PC-3 (cell line): Measurements from ENCODE around the gene COL25A1. TPM values are rescaled to one million over a fixed set of nuclear protein-coding genes. Genes with fewer than 3 reads are reported as not detected.

Experiments
- ATAC-seq: fragments of 200-7000 bp; cut with Tn5 transposase; 2 replicates; pipeline ENCODE4 v1.9.1; 2020; ENCODE audit warnings: mild to moderate bottlenecking, moderate library complexity
- BruUV-seq: library from RNA; stranded (reverse); fragments of 400-500 nt; replicated peaks from 2 replicates; lab custom pipeline; 2021; lab: Mats Ljungman, UMichigan
- CTCF ChIA-PET: fragments of 300-600 bp; sonication (Branson Sonifier 250); formaldehyde crosslinking; loops from one replicate; lab custom pipeline; 2022; ENCODE audit warnings: antibody characterized with exemption; lab: Charles Lee
- POLR2A ChIA-PET: fragments of 300-600 bp; sonication (Branson Sonifier 250); formaldehyde crosslinking; loops from one replicate; lab custom pipeline; 2022; ENCODE audit warnings: antibody characterized with exemption; ENCODE audit not compliant: unreplicated experiment; lab: Charles Lee
- DNase-seq: peaks from one replicate; pipeline ENCODE4 v3.0.0-alpha.2; 2015
- H2AFZ ChIP-seq: fragments of 300-600 bp; sonication (generic); 2 replicates; pipeline ENCODE4 v1.6.0; 2016; ENCODE audit warnings: antibody characterized with exemption, low read length
- H3F3A ChIP-seq: fragments of 300-600 bp; sonication (generic); one replicate; pipeline ENCODE4 v1.6.0; 2017; ENCODE audit warnings: antibody characterized with exemption, low read length, control low read depth, mild to moderate bottlenecking; ENCODE audit not compliant: unreplicated experiment
- H3K27ac ChIP-seq: fragments of 300-600 bp; sonication (generic); 2 replicates; pipeline ENCODE4 v1.5.1; 2016; ENCODE audit warnings: mild to moderate bottlenecking, low read length
- H3K27me3 ChIP-seq: fragments of 300-600 bp; sonication (generic); 2 replicates; pipeline ENCODE4 v1.6.1; 2016; ENCODE audit warnings: low read length, mixed read lengths
- H3K36me3 ChIP-seq: fragments of 300-600 bp; sonication (generic); 2 replicates; pipeline ENCODE4 v1.6.1; 2016; ENCODE audit warnings: low read depth, mixed run types, low read length, mixed read lengths
- H3K4me1 ChIP-seq: fragments of 300-600 bp; sonication (generic); 2 replicates; pipeline ENCODE4 v1.5.1; 2016; ENCODE audit warnings: low read length; ENCODE audit not compliant: insufficient read depth
- H3K4me2 ChIP-seq: fragments of 300-600 bp; sonication (generic); 2 replicates; pipeline ENCODE4 v1.6.0; 2016; ENCODE audit warnings: low read length
- H3K4me3 ChIP-seq: fragments of 300-600 bp; sonication (generic); 2 replicates; pipeline ENCODE4 v1.5.1; 2016; ENCODE audit warnings: mild to moderate bottlenecking, low read length, mixed read lengths
- H3K79me2 ChIP-seq: fragments of 300-600 bp; sonication (generic); 2 replicates; pipeline ENCODE4 v1.6.1; 2017; ENCODE audit warnings: low read length, mixed read lengths
- H3K9ac ChIP-seq: fragments of 300-600 bp; sonication (generic); 2 replicates; pipeline ENCODE4 v1.6.0; 2016; ENCODE audit warnings: mild to moderate bottlenecking, low read length
- H3K9me2 ChIP-seq: fragments of 300-600 bp; sonication (generic); replicated peaks from 2 replicates; pipeline ENCODE4 v1.6.1; 2016; ENCODE audit warnings: mixed run types, low read length, mixed read lengths
- H3K9me3 ChIP-seq: fragments of 300-600 bp; sonication (generic); 2 replicates; pipeline ENCODE4 v1.6.1; 2016; ENCODE audit warnings: low read length, mixed read lengths
- H4K20me1 ChIP-seq: fragments of 300-600 bp; sonication (generic); 2 replicates; pipeline ENCODE4 v1.6.1; 2016; ENCODE audit warnings: low read length, mixed read lengths
- CTCF ChIP-seq: fragments of 300-600 bp; sonication (generic); conservative IDR thresholded peaks from 2 replicates; pipeline ENCODE4 v1.5.1; 2017; ENCODE audit warnings: antibody characterized with exemption, low read depth, mild to moderate bottlenecking, low read length
- EZH2 ChIP-seq: fragments of 300-600 bp; sonication (generic); IDR thresholded peaks from one replicate; pipeline ENCODE4 v1.6.1; 2017; ENCODE audit warnings: antibody characterized with exemption, mild to moderate bottlenecking, low read length; ENCODE audit not compliant: unreplicated experiment
- EZH2phosphoT487 ChIP-seq: fragments of 300-600 bp; sonication (generic); IDR thresholded peaks from 2 replicates; pipeline ENCODE4 v1.6.1; 2018; ENCODE audit warnings: mild to moderate bottlenecking, antibody characterized with exemption, low read length, borderline replicate concordance
- intact Hi-C: fragments of 100-400 bp; cut with micrococcal nuclease; formaldehyde crosslinking; loops from 2 replicates; pipeline ENCODE4 v1.9.0; 2023
- total RNA-seq: library from RNA; depleted of rRNA; stranded (reverse); fragments of >200 nt; gene quantifications from 2 replicates; pipeline ENCODE4 v1.2.3, GENCODE V29; 2014

The COL25A1 gene
- total RNA-seq, 1 experiment from 2014 or later = not detected

- Histone ChIP-seq H3K4me2 (no peak overlapping the region), H3K9ac (no peak overlapping the region), H3K27me3 (no peaks in the 10 kb centered on the region), H3K9me2 (no peaks in the 10 kb centered on the region), H3K79me2 (no peaks in the 10 kb centered on the region), H3K4me3 (no peak overlapping the region), H3K4me1 (no peaks in the 10 kb centered on the region), H2AFZ (no peak overlapping the region), H3K9me3 (no peaks in the 10 kb centered on the region), H4K20me1 (no peaks in the 10 kb centered on the region), H3K36me3 (no peaks in the 10 kb centered on the region), H3K27ac (no peak overlapping the region), H3F3A (no peaks in the 10 kb centered on the region)
- ATAC-seq = no peak
- no TSS peak for BruUV-seq
- POLR2A ChIA-PET = no interaction called here
- no peak for TF ChIP-seq CTCF
- TF ChIP-seq EZH2 = no peak
- no peak for TF ChIP-seq EZH2phosphoT487
- DNase-seq = no peak
- intact Hi-C loops = no loop called here
- CTCF ChIA-PET = no interaction called here
Observed at GRCh38 chr4:109014593-109015412, 287.7 kb downstream of the COL25A1 start.

GRCh38 chr4:109012286-109012880 is 290.1 kb downstream of the COL25A1 start:
- no peak overlapping the region for H2AFZ ChIP-seq
- ChIA-PET POLR2A (no interaction called here), CTCF (no interaction called here)
- no peaks in the 10 kb centered on the region for H3K4me1 ChIP-seq
- no peak overlapping the region for H3K27ac ChIP-seq
- H3K9ac ChIP-seq = no peak overlapping the region
- intact Hi-C loops = no loop called here
- BruUV-seq = no TSS peak
- no peaks in the 10 kb centered on the region for H3F3A ChIP-seq
- no peak for DNase-seq
- H3K79me2 ChIP-seq = no peaks in the 10 kb centered on the region
- H3K4me2 ChIP-seq = no peak overlapping the region
- H3K27me3 ChIP-seq = no peaks in the 10 kb centered on the region
- no peaks in the 10 kb centered on the region for H3K9me2 ChIP-seq
- H3K36me3 ChIP-seq = no peaks in the 10 kb centered on the region
- TF ChIP-seq EZH2phosphoT487 (no peak), CTCF (no peak), EZH2 (no peak)
- H3K9me3 ChIP-seq = no peaks in the 10 kb centered on the region
- no peak for ATAC-seq
- H4K20me1 ChIP-seq = no peaks in the 10 kb centered on the region
- no peak overlapping the region for H3K4me3 ChIP-seq
